ENCODE data around the gene VPS35L. TPM values are rescaled to one million over a fixed set of nuclear protein-coding genes. Genes with fewer than 3 reads are reported as not detected.

The VPS35L gene
- total and polyA plus RNA-seq, 2 experiments from 2014 or later = 48.0 to 54.6 TPM

DNA sequence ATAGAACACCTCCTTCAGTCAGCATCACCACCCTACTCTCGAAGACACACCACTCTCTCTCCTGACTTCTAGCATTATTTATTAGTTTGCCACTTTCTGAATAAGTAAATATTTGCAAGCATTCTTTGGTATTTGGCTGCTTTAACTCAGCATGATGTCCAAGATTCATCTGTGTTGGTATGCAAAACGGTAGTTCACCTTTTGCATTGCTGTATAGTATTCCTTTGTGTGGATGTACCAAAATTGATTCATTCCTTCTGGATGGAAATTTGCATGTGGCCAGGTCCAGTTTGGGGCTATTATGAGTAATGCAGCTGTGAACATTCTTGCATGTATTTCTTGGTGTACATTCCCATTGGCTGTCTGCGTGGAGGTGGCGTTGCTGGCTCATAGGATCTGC, 129.7 kb downstream of the VPS35L start:
- peaks cover 3% of the 10 kb centered on the region; the same call in 2 of the 3 replicates for H3K4me1 Mint-ChIP-seq
- Histone ChIP-seq H3K4me3 (no peak overlapping the region), H3K79me2 (replicated peaks; ENCODE audit: insufficient read depth) (no peaks in the 10 kb centered on the region), H2AFZ (no peak overlapping the region), H3F3A (replicated peaks; ENCODE audit: low read depth) (no peaks in the 10 kb centered on the region), H3K27ac (ENCODE audit: low read depth) (no peak overlapping the region), H3K4me2 (no peak overlapping the region), H3K27me3 (ENCODE audit: insufficient read depth) (no peaks in the 10 kb centered on the region), H3K4me1 (ENCODE audit: insufficient read depth) (no peaks in the 10 kb centered on the region), H3K36me3 (ENCODE audit: insufficient read depth) (peaks cover 9% of the 10 kb centered on the region), H4K20me1 (replicated peaks; ENCODE audit: insufficient read depth) (no peaks in the 10 kb centered on the region; the same call in 1 of the 2 replicates), H3K9me2 (ENCODE audit: insufficient read depth) (no peaks in the 10 kb centered on the region)
- H3K27me3 Mint-ChIP-seq (ENCODE audit: insufficient read depth, low read depth, poor library complexity) = peaks cover 8% of the 10 kb centered on the region
- TF ChIP-seq CREB1 (CRISPR knock-in tag; IDR thresholded peaks at IDR 0.05; ENCODE audit: low read depth) = no peak
- TF ChIP-seq POLR2AphosphoS5 (IDR thresholded peaks at IDR 0.05; ENCODE audit: low read depth) = no peak
- TF ChIP-seq JUNB (IDR thresholded peaks at IDR 0.05; ENCODE audit: unreplicated experiment) = no peak
- TF ChIP-seq, protein P1, sequence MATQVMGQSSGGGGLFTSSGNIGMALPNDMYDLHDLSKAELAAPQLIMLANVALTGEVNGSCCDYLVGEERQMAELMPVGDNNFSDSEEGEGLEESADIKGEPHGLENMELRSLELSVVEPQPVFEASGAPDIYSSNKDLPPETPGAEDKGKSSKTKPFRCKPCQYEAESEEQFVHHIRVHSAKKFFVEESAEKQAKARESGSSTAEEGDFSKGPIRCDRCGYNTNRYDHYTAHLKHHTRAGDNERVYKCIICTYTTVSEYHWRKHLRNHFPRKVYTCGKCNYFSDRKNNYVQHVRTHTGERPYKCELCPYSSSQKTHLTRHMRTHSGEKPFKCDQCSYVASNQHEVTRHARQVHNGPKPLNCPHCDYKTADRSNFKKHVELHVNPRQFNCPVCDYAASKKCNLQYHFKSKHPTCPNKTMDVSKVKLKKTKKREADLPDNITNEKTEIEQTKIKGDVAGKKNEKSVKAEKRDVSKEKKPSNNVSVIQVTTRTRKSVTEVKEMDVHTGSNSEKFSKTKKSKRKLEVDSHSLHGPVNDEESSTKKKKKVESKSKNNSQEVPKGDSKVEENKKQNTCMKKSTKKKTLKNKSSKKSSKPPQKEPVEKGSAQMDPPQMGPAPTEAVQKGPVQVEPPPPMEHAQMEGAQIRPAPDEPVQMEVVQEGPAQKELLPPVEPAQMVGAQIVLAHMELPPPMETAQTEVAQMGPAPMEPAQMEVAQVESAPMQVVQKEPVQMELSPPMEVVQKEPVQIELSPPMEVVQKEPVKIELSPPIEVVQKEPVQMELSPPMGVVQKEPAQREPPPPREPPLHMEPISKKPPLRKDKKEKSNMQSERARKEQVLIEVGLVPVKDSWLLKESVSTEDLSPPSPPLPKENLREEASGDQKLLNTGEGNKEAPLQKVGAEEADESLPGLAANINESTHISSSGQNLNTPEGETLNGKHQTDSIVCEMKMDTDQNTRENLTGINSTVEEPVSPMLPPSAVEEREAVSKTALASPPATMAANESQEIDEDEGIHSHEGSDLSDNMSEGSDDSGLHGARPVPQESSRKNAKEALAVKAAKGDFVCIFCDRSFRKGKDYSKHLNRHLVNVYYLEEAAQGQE (IDR thresholded peaks at IDR 0.05; ENCODE audit: unreplicated experiment) = no peak
- TF ChIP-seq NANOG (IDR thresholded peaks at IDR 0.05; ENCODE audit: borderline replicate concordance) = no peak
- TF ChIP-seq ZNF114 (CRISPR knock-in tag; IDR thresholded peaks at IDR 0.05) = no peak
- TF ChIP-seq, protein P2, sequence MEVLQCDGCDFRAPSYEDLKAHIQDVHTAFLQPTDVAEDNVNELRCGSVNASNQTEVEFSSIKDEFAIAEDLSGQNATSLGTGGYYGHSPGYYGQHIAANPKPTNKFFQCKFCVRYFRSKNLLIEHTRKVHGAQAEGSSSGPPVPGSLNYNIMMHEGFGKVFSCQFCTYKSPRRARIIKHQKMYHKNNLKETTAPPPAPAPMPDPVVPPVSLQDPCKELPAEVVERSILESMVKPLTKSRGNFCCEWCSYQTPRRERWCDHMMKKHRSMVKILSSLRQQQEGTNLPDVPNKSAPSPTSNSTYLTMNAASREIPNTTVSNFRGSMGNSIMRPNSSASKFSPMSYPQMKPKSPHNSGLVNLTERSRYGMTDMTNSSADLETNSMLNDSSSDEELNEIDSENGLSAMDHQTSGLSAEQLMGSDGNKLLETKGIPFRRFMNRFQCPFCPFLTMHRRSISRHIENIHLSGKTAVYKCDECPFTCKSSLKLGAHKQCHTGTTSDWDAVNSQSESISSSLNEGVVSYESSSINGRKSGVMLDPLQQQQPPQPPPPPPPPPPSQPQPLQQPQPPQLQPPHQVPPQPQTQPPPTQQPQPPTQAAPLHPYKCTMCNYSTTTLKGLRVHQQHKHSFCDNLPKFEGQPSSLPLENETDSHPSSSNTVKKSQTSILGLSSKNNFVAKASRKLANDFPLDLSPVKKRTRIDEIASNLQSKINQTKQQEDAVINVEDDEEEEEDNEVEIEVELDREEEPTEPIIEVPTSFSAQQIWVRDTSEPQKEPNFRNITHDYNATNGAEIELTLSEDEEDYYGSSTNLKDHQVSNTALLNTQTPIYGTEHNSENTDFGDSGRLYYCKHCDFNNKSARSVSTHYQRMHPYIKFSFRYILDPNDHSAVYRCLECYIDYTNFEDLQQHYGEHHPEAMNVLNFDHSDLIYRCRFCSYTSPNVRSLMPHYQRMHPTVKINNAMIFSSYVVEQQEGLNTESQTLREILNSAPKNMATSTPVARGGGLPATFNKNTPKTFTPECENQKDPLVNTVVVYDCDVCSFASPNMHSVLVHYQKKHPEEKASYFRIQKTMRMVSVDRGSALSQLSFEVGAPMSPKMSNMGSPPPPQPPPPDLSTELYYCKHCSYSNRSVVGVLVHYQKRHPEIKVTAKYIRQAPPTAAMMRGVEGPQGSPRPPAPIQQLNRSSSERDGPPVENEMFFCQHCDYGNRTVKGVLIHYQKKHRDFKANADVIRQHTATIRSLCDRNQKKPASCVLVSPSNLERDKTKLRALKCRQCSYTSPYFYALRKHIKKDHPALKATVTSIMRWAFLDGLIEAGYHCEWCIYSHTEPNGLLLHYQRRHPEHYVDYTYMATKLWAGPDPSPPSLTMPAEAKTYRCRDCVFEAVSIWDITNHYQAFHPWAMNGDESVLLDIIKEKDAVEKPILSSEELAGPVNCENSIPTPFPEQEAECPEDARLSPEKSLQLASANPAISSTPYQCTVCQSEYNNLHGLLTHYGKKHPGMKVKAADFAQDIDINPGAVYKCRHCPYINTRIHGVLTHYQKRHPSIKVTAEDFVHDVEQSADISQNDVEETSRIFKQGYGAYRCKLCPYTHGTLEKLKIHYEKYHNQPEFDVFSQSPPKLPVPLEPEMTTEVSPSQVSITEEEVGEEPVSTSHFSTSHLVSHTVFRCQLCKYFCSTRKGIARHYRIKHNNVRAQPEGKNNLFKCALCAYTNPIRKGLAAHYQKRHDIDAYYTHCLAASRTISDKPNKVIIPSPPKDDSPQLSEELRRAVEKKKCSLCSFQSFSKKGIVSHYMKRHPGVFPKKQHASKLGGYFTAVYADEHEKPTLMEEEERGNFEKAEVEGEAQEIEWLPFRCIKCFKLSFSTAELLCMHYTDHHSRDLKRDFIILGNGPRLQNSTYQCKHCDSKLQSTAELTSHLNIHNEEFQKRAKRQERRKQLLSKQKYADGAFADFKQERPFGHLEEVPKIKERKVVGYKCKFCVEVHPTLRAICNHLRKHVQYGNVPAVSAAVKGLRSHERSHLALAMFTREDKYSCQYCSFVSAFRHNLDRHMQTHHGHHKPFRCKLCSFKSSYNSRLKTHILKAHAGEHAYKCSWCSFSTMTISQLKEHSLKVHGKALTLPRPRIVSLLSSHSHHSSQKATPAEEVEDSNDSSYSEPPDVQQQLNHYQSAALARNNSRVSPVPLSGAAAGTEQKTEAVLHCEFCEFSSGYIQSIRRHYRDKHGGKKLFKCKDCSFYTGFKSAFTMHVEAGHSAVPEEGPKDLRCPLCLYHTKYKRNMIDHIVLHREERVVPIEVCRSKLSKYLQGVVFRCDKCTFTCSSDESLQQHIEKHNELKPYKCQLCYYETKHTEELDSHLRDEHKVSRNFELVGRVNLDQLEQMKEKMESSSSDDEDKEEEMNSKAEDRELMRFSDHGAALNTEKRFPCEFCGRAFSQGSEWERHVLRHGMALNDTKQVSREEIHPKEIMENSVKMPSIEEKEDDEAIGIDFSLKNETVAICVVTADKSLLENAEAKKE (CRISPR knock-in tag; IDR thresholded peaks at IDR 0.05) = no peak
- TF ChIP-seq, protein P3, sequence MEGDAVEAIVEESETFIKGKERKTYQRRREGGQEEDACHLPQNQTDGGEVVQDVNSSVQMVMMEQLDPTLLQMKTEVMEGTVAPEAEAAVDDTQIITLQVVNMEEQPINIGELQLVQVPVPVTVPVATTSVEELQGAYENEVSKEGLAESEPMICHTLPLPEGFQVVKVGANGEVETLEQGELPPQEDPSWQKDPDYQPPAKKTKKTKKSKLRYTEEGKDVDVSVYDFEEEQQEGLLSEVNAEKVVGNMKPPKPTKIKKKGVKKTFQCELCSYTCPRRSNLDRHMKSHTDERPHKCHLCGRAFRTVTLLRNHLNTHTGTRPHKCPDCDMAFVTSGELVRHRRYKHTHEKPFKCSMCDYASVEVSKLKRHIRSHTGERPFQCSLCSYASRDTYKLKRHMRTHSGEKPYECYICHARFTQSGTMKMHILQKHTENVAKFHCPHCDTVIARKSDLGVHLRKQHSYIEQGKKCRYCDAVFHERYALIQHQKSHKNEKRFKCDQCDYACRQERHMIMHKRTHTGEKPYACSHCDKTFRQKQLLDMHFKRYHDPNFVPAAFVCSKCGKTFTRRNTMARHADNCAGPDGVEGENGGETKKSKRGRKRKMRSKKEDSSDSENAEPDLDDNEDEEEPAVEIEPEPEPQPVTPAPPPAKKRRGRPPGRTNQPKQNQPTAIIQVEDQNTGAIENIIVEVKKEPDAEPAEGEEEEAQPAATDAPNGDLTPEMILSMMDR (conservative IDR thresholded peaks at IDR 0.05; ENCODE audit: low read depth in 2 of 2) = no peak
- no peak for TF ChIP-seq EZH2 (IDR thresholded peaks at IDR 0.05; ENCODE audit: low read depth, unreplicated experiment)
- TF ChIP-seq EZH2phosphoT487 (IDR thresholded peaks at IDR 0.05; ENCODE audit: unreplicated experiment) = no peak
- TF ChIP-seq STAT1 (IDR thresholded peaks at IDR 0.05; ENCODE audit: unreplicated experiment) = no peak
- no peak for TF ChIP-seq ZNF331 (CRISPR knock-in tag; IDR thresholded peaks at IDR 0.05; ENCODE audit: low read depth)
- TF ChIP-seq, protein P4, sequence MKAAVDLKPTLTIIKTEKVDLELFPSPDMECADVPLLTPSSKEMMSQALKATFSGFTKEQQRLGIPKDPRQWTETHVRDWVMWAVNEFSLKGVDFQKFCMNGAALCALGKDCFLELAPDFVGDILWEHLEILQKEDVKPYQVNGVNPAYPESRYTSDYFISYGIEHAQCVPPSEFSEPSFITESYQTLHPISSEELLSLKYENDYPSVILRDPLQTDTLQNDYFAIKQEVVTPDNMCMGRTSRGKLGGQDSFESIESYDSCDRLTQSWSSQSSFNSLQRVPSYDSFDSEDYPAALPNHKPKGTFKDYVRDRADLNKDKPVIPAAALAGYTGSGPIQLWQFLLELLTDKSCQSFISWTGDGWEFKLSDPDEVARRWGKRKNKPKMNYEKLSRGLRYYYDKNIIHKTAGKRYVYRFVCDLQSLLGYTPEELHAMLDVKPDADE (IDR thresholded peaks at IDR 0.05) = no peak
- H3K27ac Mint-ChIP-seq = no peak overlapping the region
- H3K4me3 Mint-ChIP-seq = no peak overlapping the region
- peaks cover 53% of the 10 kb centered on the region for H3K36me3 Mint-ChIP-seq (ENCODE audit: low read depth)
- DNase-seq (ENCODE audit: low spot score) = no peak
- peaks cover 7% of the 10 kb centered on the region; the same call in 2 of the 3 replicates for H3K9me3 Mint-ChIP-seq
- ATAC-seq = no peak
